NCI-H510A (cell line): Measurements from ENCODE around the gene BAHCC1.
"Not testable (repeated sequence)": the region's sequence is repeated elsewhere in the genome, so short reads cannot be mapped to it uniquely, and the experiment has no call there.

Source experiments
- DNase-seq: peaks from one replicate; lab custom pipeline; 2025; lab: John Stamatoyannopoulos, UW

Gene BAHCC1

DNA sequence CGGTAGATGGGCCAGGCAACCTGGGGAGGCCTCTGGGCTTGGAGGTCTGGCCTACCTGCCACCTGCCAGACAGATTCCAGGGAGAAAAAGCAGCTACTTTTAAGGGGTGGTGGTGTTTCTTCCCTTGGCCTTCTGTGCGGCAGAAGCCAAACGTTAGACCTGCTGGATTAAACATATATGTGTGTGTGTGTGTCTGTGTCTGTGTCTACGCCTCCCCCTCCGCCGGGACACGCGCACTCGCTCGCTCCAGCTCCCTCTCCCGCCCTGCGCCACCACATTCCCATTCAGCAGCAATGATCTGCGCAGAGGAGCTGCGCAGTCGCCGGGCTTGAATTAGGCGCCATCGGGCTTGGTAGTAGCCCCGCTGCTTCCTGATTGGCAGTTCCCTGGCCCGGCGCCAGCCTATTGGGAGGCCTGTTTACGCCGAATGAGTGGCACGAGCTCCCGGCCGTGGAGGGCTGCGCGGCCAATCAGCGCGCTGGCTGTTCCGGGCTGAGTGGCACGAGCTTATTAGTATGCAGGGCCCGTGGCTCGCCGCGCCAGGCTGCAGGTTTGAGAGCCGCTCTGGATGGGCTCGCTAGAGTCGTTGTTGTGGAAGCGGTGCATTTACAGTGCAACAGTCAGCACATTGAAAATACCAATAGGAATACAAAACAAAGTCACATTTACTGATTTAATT, at the start of gene BAHCC1:
Gene BAHCC1, plus strand, starts transcription at position 537 of the 679 bp plus-strand sequence. CDS start 4,283 bp downstream, outside the sequence.
- peak; percentile 98 for DNase-seq

DNA sequence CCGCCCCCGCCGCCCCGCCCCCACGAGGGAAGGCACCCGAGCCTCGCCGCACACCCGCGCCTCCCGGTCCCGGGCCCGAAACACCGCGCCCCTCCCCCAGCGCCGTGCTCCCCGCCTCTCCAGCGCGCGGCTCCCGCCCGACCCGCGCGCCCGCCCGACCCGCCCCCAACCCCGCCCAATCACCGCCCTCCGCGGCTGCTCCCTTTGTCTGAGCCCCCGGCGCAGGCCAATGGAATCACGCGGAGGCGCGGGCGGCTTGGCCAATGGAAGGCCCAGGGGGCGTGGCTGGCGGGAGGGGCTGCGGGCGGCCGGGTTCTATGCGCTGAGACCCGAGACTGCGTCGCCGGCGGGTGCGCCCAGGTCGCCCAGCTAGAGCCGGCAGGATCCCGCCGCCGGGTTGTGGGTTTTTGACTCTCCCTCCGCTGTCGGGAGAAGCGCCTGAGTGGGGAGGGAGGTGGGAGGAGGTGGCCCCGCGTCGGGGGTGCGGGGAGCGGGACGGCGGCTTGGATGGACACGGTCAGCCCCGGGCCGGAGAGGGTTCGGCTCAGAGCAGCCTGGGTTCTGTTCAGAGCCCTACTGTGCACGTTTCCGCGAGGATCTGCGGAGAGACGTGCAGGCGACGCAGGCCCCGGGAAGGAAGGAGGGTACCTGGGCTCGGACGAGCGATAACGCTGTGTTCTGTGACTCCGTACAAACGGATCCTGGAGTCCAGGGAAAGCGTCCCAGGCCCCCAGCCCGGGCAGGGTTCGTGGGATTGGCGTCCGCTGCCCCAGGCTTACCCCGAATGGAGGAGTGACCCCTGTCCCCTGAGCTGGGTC, 49.0 kb upstream of the BAHCC1 start:
- DNase-seq, result peak; percentile 96

DNA sequence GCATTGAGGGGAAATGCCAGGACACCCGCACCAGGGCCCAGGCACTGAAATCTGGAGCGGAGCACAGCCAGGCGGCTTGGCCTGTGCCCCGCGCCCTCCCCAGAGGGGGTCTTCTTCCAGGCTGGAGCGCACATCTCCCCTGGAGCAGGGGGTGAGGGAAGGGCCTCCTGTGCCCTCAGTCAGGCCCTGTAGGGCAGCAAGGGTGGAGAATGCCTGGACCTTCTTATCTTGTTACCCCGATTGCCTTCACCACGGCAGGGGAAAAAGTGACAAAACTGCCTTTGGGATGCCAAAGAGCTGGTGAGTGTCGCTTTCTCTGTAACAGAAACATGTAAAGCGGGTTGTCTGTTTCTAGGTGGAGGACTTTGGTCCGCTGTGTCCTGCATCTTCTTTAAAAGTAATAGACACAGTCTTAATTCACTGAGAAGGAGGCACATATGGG, 48.3 kb upstream of the BAHCC1 start:
- DNase-seq, result no peak

DNA sequence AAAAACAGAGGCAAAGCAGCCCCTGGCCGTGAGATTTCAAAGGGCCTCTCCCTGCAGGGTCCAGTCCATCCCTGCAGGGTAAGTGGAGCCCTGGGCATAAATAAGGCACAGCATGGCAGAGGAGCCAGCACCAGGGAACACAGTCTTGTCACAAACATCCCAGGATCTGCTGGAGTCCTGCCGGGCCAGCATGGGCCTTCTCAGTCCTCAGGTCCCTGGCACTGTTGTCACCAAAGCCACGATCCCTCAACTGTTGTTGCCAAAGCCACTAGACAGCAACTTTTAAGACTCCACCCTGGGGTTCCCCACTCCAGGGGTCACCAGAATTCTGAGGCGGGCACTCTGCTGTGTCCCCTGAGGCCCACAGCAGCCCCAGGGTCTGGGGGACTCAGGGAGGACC, 47.8 kb upstream of the BAHCC1 start:
- DNase-seq, result no peak

DNA sequence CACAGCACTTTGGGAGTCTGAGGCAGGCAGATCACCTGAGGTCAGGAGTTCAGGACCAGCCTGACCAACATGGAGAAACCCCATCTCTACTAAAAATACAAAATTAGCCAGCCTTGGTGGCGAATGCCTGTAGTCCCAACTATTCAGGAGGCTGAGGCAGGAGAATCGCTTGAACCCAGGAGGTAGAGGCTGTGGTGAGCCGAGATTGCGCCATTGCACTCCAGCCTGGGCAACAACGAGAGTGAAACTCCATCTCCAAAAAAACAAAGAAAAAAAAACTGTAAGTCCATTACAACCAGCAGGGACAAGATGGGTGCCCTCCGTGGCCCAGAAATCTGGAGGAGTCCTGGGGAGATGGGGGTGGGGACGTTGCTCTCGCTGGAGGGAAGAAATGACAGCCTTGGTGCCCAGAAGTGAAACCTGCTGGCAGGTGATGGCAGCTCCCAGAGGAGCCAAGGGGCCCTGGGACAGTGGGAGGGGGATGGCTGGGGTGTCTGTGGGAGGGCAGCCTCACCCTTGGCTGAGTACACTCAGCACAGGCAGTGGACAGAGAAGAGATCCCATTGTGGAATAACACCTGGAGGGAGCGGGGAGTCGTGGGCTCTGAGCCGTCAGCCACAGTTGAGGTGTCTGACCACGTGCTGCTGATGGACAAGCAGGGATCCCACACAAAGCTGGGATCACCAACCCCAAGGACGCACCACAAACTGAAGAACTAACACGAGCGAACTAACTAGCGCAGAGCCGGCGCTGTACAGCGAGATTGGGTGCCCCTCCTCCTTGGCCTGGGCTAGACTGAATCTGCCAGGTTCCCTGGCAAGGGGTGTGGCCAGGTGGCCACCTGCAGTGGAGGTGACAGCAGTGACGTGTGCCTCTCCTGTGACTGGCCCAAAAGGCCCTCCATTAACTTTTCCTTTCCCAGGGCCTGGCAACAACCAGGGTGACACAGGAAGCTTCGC, 46.9 kb upstream of the BAHCC1 start:
- DNase-seq, result peak; percentile 88

DNA sequence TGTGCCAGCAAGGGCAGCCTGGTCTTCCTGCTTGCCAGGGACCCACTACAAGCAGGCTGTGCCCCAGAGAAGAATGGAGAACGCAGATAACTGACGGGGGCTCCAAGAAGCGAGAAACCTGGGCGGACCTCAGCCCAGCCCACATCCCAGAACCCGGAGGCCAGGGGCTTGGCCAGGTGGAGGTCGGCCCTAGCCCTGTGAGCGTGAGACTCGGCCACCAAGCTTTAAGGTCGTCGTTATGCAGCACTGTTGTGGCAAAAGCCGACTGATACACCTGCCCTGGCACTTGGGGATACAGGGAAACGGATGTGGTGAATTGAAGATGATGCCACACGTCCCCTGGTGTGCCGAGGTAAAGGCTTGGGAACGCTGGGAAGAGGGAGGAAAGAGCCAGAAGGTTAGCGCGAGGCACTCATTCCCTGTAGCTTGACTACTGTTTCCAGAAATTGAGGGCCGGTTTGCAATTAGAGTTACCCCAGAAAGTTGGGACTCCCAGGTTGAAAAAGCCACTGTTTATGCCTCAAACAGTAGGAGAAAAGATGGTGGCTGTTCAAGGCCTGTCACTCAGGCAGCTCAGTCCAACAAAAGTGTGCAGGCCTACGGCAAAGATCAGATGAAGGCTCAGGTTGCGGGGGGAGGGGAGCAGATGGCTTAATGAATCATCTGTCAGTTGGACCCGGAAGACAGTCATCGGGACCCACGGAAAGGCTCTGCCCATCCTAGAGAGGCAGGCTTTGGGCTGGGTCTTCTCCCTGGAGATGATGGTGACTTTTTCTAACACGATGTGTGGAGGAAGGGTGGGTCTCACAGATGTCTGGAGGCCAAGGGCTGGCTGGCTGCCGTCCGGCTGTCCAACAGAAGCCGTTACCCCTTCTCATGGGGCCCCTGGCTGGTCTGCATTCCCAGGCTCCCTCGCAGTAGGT, 45.6 kb upstream of the BAHCC1 start:
- peak; percentile 81 for DNase-seq

DNA sequence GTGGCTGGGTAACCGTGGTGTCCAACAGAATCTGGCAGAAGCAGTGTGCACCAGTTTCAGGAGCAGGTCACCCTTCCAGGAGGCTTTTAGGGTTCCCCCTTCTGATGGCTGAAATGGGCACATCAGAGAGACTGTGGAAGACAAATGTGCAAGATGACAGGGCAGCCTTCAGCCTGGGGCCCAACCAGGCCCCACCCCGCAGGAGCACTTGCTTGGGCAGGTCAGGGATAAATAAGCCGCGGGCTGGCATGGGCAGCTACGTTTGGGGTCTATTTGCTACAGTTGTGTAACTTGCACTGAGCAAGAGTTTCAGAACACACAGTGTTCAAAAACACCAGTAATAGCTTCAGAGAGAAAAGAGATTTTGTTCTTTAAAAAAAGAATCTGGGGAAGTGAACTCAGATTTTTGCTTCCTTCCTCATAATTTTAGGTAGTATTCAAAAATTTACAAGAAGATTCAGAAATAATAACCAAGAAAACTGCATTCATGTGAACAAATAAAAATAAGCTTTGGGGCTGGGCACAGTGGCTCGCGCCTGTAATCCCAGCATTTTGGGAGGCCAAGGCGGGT, 44.9 kb upstream of the BAHCC1 start:
- DNase-seq, result no peak

DNA sequence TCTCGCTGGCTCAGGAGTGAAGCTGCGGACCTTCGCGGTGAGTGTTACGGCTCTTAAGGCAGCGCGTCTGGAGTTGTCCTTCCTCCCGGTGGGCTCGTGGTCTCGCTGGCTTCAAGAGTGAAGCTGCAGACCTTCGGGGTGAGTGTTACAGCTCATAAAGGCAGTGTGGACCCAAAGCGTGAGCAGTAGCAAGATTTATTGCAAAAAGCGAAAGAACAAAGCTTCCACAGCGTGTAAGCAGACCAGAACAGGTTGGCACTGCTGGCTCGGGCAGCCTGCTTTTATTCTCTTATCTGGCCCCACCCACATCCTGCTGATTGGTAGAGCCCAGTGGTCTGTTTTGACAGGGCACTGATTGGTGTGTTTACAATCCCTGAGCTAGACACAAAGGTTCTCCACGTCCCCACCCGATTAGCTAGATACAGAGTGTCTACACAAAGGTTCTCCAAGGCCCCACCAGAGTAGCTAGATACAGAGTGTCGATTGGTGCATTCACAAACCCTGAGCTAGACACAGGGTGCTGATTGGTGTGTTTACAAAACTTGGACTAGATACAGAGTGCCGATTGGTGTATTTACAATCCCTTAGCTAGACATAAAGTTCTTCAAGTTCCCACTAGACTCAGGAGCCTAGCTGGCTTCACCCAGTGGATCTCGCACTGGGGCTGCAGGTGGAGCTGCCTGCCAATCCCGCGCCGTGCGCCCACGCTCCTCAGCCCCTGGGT, 43.8 kb upstream of the BAHCC1 start:
- not testable (repeated sequence) for DNase-seq

DNA sequence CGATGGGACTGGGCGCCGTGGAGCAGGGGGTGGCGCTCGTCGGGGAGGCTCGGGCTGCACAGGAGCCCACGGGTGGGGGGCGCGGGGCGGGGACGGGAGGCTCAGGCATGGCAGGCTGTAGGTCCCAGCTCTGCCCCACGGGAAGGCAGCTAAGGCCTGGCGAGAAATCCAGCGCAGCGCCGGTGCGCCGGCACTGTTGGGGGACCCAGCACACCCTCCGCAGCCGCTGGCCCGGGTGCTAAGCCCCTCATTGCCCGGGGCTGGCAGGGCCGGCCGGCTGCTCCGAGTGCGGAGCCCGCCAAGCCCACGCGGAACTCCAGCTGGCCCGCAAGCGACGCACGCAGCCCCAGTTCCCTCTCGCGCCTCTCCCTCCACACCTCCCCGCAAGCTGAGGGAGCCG, 43.2 kb upstream of the BAHCC1 start:
- not testable (repeated sequence) for DNase-seq

DNA sequence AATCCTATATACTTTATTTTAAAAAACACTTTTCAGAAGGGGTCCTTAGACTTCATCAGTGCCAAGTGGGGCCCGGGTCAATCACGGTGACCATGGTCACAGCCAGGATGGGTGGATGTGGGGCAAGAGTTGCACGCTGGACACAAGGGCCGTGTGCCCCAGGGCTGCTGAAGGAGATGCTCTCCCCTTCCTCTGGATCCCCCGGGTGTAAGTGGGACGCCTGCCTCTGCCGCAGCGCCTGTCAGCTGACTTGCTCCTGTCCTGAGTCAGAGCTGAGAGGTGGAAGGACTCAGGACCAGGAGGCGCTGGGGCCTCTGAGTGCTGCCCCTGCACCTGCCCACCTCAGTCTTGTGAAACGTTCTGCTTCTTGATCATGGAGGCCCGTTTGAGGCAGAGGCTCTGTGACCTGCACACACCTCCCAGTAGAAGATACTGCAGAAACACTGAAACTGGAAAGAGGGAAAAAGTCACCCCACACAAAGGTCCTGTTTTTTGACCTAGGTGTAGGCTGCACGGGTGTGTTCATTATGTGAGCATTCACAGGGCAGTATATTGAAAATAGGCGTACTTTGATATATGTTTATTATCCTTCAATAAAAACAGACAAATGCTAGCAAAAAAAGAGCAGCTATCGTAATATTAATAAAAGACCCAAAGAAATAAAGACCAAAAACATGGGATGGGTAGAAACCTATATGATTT, 40.9 kb upstream of the BAHCC1 start:
- DNase-seq, result no peak

DNA sequence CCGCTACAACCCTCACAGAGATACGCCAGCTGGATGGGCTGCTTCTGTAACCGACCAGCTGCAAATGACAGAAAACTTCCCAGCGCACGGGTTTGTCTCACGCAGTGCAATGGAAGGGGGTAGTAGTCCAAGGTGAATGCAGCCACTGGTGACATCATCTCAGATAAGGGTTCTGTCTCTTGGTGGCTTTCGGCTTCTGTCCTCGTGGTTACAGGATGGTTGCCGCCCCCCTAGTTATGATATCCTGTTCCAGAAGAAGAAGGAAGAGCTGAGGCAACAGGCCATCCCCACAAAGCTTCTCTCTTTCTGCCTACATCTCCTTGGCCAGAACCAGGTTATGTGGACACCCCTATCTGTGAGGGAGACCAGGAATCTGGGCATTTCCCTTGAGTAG, 40.3 kb upstream of the BAHCC1 start:
- DNase-seq, result no peak

DNA sequence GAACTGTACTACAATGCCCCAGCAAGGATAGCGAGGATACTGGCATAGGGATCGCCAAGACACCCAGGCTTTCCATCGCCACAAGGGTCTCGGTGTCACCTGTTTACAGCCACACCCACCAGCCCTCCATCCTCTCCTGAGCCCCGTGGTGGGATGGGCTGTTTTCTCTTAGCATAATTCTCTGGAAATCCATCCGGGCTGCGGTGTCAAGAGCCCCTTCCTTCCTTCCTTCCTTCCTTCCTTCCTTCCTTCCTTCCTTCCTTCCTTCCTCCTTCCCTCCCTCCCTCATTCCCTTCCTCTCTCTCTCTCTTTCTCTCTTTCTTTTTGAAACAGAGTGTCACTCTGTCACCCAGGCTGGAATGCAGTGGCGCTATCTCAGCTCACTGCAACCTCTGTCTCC, 36.0 kb upstream of the BAHCC1 start:
- no peak for DNase-seq

DNA sequence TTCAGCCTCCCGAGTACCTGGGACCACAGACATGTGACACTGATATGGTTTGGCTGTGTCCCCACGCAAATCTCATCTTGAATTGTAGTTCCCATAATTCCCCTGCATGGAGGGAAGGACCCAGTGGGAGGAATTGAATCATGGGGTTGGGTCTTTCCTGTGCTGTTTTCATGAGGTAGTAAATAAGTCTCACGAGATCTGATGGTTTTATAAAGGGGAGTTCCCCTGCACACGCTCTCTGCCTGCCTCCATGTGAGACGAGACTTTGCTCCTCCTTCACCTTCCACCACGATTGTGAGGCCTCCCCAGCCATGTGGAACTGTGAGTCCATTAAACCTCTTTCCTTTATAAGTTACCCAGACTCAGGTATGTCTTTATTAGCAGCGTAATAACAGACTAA, 33.3 kb upstream of the BAHCC1 start:
- DNase-seq, result not testable (repeated sequence)

DNA sequence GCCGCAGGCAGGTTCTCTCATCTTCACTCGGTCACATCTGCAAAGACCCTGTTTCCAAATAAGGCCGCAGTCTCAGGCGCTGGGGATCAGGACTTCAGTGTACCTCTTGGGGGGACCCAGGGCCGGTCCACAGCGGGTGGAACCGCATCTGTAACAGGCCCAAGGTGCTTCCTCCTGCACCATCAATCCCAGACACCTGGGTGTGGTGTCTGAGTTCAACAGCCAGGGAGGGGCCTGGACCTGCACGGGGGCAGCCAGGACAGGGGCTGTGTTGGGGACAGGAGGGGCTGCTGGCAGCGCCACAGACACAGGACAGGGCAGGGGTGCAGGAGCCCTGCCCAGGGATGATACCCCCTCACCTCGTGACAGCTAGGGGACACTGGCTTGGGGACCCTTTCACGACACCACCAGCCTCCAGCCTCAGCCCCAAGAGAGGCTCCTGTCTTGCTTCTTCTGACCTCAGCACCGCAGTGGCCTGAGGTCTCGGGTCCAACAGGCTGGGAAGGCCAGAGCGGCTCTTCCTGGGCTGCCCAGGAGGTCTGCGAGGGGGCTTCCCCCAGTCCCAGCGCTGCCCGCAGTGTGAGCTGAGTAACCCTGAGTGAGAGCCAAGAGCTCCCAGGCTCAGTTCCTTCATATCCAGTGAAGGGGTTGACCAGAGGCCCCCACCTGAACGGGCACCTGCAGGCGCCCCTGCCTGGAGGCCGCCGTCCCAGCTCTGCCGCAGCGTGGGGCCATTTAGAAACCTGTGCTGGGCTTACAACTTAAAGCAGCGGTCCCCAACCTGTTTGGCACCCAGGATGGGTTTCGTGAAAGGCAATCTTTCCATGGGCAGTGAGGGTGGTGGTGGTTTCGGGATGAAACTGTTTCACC, 30.7 kb upstream of the BAHCC1 start:
- no peak for DNase-seq

DNA sequence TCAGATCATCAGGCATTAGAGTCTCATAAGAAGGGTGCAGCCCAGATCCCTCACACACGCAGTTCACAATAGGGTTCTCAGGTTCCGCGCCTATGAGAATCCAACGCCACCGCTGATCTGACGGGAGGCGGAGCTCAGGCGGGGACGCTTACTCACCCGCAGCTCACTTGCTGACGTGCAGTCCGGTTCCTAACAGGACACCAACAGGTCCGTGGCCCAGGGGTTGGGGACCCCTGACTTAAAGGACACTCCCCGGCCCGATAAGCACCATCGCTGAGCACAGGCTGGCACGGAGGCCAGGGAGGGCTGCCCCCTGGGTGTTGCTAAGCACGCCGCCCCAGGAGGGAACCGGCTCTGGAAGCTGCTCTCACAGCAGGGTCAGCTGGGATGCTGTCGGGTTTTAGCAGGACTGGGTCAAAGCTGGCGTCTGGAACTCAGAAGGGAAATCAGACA, 30.1 kb upstream of the BAHCC1 start:
- no peak for DNase-seq

DNA sequence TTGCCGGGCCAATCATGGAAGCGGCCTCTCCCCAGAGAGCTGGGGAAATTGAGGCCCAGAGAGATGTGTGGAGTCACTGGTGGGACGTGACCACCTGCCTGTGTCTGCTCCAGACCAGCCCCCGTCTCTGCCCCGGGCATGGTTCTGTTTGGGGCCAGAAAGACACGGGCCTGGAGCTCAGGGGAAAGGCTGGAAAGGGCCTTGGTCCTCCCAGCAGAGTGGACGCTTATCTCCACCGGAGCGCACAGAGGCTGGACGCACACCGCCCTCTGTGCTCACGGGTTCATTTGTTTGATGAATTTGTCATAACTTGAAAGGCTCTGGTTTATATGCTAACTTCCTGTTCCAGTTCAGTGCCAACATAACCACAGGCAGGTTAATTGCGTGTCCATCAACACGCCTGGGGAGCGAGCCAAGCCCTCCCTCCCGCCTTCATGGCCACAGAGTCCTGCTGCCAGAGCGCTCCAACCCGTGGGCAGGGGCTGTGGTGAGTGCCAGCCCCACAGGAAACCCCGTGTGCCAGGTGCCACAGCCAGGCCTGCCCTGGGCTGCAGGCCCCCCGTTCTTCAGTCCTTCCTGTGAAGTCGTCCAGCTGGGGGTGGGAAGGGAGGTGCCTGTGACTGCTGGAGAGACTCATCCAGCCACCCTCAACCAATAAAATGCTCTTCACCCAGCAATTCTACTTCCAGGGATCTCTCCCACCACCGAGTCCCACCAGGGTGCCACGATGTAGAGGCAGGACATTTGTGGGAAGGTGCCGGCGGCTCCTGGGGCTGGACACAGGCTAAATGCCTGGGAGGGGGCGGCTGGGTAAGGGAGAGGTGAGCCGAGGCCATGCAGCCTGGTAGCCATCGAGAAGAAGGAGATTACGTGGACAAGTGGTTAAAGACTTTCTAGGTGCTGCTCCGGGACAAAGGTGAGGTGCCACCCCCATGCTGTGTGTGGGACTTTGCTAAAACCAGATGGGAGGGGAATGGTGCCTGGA, 29.4 kb upstream of the BAHCC1 start:
- DNase-seq, result no peak

DNA sequence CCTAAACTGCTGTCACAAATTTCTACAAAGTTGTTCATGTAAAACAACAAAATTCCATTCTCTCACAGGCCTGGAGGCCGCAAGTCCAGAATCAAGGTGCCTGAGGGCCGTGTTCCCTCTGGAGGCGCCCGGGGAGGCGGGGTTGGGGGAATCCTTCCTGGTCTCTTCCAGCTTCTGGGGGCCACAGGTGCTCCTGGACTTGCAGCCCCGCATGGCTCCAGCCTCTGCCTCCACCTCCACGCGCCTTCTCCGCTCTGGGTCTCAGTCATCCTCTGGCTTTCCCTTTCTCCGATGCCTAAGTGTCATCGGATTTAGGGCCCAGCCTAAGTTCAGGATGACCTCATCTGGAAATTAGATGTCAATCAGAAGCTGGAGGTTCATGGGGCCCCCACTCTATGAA, 28.6 kb upstream of the BAHCC1 start:
- no peak for DNase-seq
